Fibroblast of skin of back (primary cell): ENCODE data around the gene KCNAB2.

Experiments used
- DNase-seq: peaks from one replicate; pipeline ENCODE4 v3.0.0-alpha.2; 2013

The KCNAB2 gene

GRCh38 chr1:6033124-6033523, 12.6 kb upstream of the KCNAB2 start:
- no peak for DNase-seq

DNA sequence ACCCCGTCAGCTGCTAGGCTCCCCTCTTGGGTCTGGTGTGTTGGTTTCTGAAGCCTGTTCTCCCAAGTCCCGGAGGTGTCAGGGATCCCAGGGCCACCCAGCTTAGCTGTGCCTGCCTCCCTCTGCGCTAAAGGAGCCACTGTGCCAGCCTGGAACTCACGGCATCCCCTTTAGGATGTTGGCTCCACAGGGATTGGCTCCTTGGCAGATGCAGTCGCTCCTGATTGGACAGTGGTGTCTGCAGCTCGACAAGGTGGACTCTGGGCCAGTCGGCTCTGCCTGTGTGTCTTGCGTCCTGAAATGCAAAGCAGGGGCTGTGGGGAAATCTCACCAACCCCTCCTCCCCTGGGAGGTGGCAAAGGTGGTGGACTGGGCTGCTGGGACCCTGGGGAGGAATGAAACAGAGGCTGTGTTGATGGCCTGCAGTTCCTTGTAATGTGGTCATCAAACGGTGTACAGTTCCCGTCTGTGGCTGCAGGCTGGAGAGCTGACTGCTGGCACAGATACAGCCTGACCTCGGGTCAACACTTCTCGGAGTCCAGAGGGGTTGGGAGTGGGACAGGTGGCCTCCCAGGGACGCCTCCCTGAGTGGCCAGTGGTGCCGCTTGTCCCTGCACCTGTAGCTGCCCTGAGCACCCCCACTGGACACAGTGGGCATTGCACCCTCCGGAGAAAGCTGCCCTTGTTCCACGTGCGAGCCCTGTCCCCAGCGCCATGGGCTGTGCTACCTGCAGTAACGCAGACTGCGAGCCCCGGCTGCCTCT, 11.5 kb upstream of the KCNAB2 start:
- DNase-seq = peak; percentile 16

DNA sequence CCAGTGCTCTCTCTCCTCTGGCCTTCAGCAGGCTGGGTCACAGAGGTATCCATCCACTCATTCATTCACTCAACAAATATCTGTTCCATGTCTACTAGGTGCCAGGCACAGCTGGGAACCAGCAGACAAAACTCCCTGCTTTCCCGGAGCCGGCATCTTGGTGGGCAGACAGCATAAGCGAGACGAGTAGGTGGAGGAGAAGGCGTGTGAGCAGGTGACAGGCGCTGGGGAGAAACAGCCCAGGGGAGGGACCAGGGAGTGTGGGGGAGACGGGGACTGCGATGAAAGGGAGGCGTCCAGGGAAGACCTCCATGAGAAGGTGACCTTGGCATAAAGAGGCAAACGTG, 11.0 kb upstream of the KCNAB2 start:
- DNase-seq = no peak

GRCh38 chr1:6035303-6035702, 10.4 kb upstream of the KCNAB2 start:
- no peak for DNase-seq

- DNase-seq = no peak
These were observed 10.0 kb upstream of the KCNAB2 start for GRCh38 chr1:6035719-6036118.

- DNase-seq = peak; percentile 92
These were observed 8.3 kb upstream of the KCNAB2 start for GRCh38 chr1:6037338-6037762.

DNA sequence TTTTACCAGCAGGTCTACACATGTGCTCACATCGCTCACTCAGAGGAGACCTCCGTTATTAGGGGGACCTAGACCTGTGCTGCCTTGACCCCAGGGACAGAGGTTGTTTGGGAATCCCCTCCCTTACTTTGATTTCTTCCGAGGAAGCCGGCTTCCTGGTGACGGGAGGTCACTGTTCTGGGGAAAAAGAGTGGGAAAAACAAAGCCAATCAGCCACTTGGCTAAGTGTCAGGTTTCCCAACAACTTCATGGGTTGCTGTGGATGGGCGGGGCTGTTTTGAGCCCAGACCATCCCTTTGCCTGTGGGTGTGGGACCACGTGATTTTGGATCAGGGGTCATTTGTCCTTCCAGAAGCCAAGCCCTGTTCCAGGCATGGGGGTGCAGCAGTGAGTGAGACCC, 7.1 kb upstream of the KCNAB2 start:
- no peak for DNase-seq

GRCh38 chr1:6039031-6039430, 6.7 kb upstream of the KCNAB2 start:
- no peak for DNase-seq

DNA sequence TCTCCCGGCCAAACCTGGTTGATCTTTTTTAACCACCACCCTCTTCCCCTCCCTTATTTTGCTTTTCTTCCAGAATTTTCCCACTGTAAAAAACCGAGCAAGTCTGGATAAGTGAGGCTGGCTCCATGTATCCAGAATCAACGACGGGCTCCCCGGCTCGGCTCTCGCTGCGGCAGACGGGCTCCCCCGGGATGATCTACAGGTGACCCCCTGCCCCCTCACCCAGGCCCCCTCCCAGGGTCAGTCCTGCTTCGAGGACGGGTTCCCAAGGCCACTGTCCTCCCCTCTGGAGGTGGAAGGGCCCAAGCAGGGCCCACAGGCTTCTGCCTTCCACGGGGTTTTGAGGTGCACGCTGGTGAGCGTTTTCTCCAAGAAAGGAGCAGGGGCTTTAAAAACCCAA, 5.2 kb upstream of the KCNAB2 start:
- DNase-seq = no peak

DNA sequence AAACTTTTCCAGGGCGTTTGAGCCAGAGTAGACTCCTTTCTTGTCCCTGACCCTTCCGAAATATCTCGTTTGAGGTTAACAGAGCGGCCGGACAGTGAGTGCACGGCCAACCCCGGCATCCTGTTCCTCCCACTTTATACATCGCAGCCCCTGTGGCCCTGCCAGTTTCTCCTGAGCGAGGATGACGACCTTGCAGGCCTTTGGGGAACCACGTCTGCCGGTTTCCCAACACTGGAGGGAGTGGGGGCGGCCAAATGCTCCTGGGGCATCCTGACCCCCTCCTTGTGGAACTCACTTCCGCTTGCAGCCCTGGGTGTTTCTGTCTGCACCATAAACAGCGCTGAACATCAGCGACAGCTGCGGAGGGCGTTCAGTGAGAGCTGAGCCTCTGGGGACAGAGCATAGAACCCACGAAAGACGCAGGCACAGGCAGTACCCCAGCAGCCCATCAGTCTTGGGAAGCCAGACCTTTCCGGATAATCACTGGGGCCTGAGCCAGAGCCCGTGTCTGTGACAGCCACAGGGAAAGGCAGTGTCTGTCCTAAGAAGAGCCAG, 4.8 kb upstream of the KCNAB2 start:
- DNase-seq = no peak

- DNase-seq = peak; percentile 20
These were observed 4.1 kb upstream of the KCNAB2 start for GRCh38 chr1:6041432-6042062.

GRCh38 chr1:6043561-6043960, 2.1 kb upstream of the KCNAB2 start:
- no peak for DNase-seq

- no peak for DNase-seq
These were observed 1.1 kb upstream of the KCNAB2 start for GRCh38 chr1:6044481-6045109.

DNA sequence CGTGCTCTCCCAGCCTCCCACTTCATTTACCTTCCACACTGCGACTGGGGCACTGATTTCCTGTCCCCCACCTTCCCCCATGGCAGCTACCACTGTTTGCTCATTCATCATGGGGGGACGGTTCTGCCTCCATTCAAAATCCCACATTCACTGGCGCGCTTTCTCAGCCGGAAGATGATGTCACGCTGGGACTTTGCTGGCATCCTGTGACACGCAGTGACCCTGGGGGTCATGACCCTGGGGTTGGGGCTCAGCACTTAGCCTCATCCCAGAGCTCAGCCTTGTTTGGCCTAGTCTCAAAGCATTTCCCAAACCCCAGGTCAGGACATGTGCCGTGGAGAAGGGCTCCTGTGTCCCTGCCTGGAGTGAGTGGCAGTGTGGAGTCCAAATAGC, 582 bp upstream of the KCNAB2 start:
- DNase-seq = no peak

DNA sequence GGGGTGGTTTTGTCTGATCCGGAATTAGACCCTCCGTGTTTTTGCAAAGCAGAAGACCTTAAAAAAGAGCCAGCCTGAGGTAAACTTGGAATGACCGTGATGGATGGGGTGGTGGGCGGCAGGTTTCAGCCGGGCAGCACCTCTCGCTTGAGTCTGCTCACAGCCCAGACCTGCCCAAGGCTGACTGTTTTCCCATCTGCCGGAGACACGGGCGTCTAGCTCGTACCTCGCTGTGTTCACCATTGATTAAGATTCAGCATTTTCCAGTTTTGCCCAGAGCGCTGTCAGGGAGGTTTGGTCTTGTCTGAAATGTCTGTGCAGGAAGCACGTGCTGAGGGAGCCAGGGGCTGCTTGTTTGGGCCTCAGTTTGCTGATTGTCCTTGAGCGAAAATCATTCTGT, 591 bp downstream of the KCNAB2 start:
- DNase-seq = no peak

- no peak for DNase-seq
These were observed 2.6 kb downstream of the KCNAB2 start for GRCh38 chr1:6048179-6048867.

- DNase-seq = no peak
These were observed 3.7 kb downstream of the KCNAB2 start for GRCh38 chr1:6049419-6049818.

GRCh38 chr1:6051423-6051822, 5.7 kb downstream of the KCNAB2 start:
- no peak for DNase-seq

GRCh38 chr1:6052543-6053205, 7.0 kb downstream of the KCNAB2 start:
- DNase-seq = peak; percentile 67

GRCh38 chr1:6053206-6053546, 7.5 kb downstream of the KCNAB2 start:
- no peak for DNase-seq

DNA sequence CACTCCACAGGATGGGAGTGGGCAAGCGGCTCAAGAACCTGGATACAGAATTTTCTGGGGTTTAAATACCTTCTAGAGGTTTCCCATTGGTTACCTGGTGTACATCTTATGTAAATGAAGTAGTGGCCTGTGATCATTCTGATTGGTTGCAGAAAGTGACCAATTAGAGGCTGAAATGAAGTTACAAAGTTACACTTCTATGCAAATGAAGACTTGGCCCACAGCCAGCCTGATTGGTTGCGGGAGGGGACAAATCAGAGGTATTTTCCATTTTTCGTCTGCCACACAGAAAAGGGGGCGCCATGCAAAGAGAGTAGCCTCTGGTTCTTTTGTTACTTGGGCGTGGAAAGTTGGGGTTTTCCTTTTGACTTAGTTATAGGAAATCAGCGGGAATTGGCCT, 8.9 kb downstream of the KCNAB2 start:
- no peak for DNase-seq

- no peak for DNase-seq
These were observed 10.9 kb downstream of the KCNAB2 start for GRCh38 chr1:6056572-6056948.
